ENCODE data around the gene SHMT1.

GRCh38 chr17:18314059-18314730 lies 49.2 kb downstream of the SHMT1 start:
- TF ChIP-seq, protein P1, sequence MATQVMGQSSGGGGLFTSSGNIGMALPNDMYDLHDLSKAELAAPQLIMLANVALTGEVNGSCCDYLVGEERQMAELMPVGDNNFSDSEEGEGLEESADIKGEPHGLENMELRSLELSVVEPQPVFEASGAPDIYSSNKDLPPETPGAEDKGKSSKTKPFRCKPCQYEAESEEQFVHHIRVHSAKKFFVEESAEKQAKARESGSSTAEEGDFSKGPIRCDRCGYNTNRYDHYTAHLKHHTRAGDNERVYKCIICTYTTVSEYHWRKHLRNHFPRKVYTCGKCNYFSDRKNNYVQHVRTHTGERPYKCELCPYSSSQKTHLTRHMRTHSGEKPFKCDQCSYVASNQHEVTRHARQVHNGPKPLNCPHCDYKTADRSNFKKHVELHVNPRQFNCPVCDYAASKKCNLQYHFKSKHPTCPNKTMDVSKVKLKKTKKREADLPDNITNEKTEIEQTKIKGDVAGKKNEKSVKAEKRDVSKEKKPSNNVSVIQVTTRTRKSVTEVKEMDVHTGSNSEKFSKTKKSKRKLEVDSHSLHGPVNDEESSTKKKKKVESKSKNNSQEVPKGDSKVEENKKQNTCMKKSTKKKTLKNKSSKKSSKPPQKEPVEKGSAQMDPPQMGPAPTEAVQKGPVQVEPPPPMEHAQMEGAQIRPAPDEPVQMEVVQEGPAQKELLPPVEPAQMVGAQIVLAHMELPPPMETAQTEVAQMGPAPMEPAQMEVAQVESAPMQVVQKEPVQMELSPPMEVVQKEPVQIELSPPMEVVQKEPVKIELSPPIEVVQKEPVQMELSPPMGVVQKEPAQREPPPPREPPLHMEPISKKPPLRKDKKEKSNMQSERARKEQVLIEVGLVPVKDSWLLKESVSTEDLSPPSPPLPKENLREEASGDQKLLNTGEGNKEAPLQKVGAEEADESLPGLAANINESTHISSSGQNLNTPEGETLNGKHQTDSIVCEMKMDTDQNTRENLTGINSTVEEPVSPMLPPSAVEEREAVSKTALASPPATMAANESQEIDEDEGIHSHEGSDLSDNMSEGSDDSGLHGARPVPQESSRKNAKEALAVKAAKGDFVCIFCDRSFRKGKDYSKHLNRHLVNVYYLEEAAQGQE (IDR thresholded peaks at IDR 0.05): no peak
- TF ChIP-seq CTCF (IDR thresholded peaks at IDR 0.05; ENCODE audit: low read depth, low read length, missing input control) (no peak), EGR1 (IDR thresholded peaks at IDR 0.05; ENCODE audit: low read depth in 2 of 2) (no peak), TAF1 (conservative IDR thresholded peaks at IDR 0.05) (no peak), FOXA1 (IDR thresholded peaks at IDR 0.05) (no peak), JUND (IDR thresholded peaks at IDR 0.05) (no peak), GABPA (IDR thresholded peaks at IDR 0.05 in 1 of 2, conservative IDR thresholded peaks at IDR 0.05 in 1 of 2) (no peak), MAX (IDR thresholded peaks at IDR 0.05) (no peak), SP1 (IDR thresholded peaks at IDR 0.05) (no peak), RAD21 (IDR thresholded peaks at IDR 0.05) (no peak), YY1 (IDR thresholded peaks at IDR 0.05) (no peak), ZBTB33 (IDR thresholded peaks at IDR 0.05) (no peak)
- TF ChIP-seq, protein P2, sequence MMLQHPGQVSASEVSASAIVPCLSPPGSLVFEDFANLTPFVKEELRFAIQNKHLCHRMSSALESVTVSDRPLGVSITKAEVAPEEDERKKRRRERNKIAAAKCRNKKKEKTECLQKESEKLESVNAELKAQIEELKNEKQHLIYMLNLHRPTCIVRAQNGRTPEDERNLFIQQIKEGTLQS (IDR thresholded peaks at IDR 0.05): no peak

All from liver (tissue), 3 donors.